AG04449 (cell line): Measurements from ENCODE around the gene ZNF860.
"Not testable (repeated sequence)": the region's sequence is repeated elsewhere in the genome, so short reads cannot be mapped to it uniquely, and the experiment has no call there.

Source experiments
- CTCF ChIA-PET: fragments of 350-600 bp; formaldehyde crosslinking; extraction: SDS; loops from one replicate; lab custom pipeline; 2021; ENCODE audit warnings: antibody characterized with exemption; lab: Yijun Ruan, JAX
- POLR2A ChIA-PET: fragments of 400-600, 350-600 bp; formaldehyde crosslinking; extraction: SDS; loops from one replicate; lab custom pipeline; 2020; ENCODE audit warnings: antibody characterized with exemption, inconsistent platforms; lab: Yijun Ruan, JAX
- DNase-seq: peaks from one replicate; pipeline ENCODE4 v3.0.0-alpha.2; 2010; ENCODE audit warnings: low read depth, low spot score
- H3K4me3 ChIP-seq: 2 replicates; pipeline ENCODE4 v1.5.1; 2011; ENCODE audit warnings: low read depth, mild to moderate bottlenecking, control low read depth, low read length
- TF ChIP-seq, protein P1 (sequence below): IDR thresholded peaks from one replicate; pipeline ENCODE4 v1.5.1; 2011; ENCODE audit warnings: mild to moderate bottlenecking, moderate library complexity, low read length, control low read depth, inconsistent platforms; ENCODE audit not compliant: insufficient read depth; ENCODE audit errors: missing control alignments

Gene ZNF860

DNA sequence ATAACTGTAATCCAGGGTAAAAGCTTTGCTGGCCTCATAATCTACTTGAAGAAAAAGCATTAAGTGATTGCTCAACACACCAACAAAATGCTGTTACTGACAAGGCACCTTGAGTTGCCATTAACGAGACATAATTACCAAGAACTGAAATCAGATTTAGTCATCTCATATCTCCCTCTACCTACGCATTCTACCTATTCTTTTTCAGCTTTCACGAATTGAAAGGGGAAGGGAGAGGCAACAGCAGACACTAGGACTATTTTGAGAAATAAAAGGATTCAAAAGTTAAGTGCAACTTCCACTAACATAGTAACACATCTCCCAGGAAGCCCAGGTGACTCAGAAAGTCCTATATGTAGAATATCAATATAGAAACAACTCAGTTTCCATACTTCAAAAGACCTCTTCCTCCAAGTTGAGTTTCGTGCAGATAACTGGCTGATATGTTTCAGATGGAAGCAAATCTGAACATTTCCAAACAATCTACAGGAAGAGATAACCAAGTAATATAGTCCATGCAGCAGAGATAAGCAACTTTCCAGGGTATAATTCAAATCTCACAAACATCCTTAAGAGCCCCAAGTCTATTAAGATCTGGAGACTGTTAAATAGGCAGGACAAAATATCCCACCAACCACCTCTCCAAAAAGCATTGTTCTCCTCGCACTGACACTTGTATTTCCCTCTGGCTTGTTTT, 2.4 kb upstream of the ZNF860 start:
- POLR2A ChIA-PET = no interaction called here
- no peak for DNase-seq
- CTCF ChIA-PET = no interaction called here
- no peak overlapping the region for H3K4me3 ChIP-seq
- TF ChIP-seq, protein P1, sequence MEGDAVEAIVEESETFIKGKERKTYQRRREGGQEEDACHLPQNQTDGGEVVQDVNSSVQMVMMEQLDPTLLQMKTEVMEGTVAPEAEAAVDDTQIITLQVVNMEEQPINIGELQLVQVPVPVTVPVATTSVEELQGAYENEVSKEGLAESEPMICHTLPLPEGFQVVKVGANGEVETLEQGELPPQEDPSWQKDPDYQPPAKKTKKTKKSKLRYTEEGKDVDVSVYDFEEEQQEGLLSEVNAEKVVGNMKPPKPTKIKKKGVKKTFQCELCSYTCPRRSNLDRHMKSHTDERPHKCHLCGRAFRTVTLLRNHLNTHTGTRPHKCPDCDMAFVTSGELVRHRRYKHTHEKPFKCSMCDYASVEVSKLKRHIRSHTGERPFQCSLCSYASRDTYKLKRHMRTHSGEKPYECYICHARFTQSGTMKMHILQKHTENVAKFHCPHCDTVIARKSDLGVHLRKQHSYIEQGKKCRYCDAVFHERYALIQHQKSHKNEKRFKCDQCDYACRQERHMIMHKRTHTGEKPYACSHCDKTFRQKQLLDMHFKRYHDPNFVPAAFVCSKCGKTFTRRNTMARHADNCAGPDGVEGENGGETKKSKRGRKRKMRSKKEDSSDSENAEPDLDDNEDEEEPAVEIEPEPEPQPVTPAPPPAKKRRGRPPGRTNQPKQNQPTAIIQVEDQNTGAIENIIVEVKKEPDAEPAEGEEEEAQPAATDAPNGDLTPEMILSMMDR = no peak

DNA sequence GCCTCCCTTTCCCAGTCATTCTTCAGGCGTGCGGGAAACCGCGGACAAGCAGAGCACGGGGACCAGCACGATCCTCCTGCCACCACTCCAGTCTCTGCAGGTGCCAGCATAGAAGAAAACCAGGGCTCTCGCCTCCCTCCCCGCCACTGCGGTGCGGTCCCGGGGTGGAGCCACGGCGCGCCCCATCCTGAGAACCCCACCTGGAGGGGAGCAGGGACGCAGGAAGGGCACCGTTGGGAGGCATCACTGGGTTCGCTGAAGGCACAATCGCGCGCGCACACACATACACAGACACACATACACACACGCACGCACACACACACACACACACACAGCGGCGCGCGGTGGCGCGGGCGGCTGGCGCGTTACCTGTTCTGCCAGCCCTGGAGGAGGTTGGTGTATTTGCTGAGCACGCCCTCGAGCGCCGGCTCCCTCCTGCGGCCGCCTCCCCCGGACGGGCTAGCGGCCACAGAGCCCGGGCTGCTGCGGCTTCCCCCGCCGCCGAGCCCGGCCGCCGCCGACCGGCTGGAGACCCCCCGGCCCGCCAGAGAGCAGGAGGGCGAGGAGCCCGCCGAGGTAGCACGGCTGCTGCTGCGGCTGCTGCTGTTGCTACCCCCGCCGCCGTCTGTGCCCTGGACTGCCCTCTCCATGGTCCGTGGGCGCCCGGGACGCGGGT, 882 bp upstream of the ZNF860 start:
- CTCF ChIA-PET = no interaction called here
- TF ChIP-seq, protein P1 = no peak
- DNase-seq = no peak
- POLR2A ChIA-PET = interaction anchor here (0.9 to 1.3 kb wide), 2 partner anchors 20 to 448 kb away, joined by 3 to 5 read pairs; partner anchors contain the start of gene STT3B
- H3K4me3 ChIP-seq = peak overlapping the region; percentile 70

DNA sequence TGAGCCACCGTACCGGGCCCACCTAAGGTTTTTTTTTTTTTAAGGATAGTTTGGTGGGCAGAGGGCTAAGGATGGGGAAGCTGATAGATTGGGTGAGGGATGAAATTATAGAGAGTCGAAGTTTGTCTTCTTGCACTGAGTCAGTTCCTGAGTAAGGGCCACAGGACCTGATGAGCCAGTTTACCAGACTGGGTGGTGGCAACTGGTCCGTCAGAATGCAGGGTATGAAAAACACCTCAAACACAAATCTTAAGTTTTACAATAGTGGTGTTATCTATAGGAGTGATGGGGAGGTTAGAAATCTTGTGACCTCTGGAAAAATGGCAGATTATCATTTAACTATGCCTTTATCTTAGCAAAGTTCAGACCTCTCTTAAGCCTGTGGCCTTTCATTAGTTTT, 2.8 kb downstream of the ZNF860 start:
- POLR2A ChIA-PET = no interaction called here
- TF ChIP-seq, protein P1 = no peak
- H3K4me3 ChIP-seq = no peak overlapping the region
- CTCF ChIA-PET = interaction anchor here (1.8 kb wide), 1 partner anchor 35 kb away, joined by 6 read pairs; no protein-coding TSS in a partner anchor
- DNase-seq = no peak

DNA sequence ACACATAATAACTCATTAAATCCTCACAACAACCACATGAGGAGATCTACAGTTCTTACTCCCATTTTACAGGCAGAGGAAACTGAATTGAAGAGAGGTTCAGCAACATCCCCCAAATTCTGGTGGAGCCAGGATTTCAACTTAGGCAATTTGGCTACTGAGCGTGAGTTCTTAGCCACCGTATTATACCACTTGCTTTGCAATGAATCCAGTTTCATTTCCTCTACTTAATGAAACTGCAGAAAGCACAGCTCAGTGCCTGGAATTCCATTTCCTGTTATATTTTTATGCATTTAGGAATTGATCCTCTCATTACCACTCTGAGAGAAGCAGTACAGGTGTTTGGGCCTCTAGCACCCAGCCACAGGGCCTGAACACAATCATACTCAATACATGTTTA, 4.3 kb downstream of the ZNF860 start:
- POLR2A ChIA-PET = no interaction called here
- DNase-seq = no peak
- no peak overlapping the region for H3K4me3 ChIP-seq
- TF ChIP-seq, protein P1 = no peak
- CTCF ChIA-PET = interaction anchor here (1.8 kb wide), 1 partner anchor 33 kb away, joined by 6 read pairs; no protein-coding TSS in a partner anchor

DNA sequence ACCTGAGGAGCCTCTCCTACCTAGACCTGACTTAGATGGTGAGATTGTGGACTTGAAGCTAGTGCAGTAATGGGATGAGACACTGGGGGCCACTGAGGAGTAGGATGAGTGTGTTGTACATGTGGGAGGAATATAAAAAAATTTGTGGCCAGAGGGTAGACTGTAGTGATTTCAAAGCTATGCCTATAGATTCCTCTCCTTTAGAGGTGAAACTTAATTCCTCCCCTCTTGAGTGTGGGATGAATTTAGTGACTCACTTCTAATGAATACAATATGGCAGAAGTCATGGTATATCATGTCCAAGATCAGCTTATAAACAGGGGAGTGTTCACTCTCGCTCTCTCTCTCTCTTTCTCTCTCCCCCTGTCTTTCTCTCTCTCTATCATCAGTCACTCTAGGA, 6.7 kb downstream of the ZNF860 start:
- POLR2A ChIA-PET = no interaction called here
- TF ChIP-seq, protein P1 = no peak
- H3K4me3 ChIP-seq = no peak overlapping the region
- CTCF ChIA-PET = no interaction called here
- no peak for DNase-seq

DNA sequence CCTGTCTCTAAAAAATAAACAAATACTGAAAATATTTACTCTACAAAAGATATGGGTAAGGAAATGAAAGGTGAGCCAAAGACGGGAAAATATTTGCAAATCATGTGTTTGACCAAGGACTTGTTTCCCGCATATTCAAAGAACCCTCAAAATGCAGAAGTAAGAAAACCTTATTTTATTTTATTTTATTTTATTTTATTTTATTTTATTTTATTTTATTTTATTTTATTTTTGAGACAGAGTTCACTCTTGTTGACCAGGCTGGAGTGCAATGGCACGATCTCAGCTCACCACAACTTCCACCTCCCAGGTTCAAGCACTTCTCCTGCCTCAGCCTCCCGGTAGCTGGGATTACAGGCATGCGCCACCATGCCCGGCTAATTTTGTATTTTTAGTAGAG, 11.4 kb downstream of the ZNF860 start:
- H3K4me3 ChIP-seq, DNase-seq, CTCF ChIA-PET: not testable (repeated sequence)
- POLR2A ChIA-PET = interaction anchor here (0.7 kb wide), 1 partner anchor 99 kb away, joined by 3 read pairs; no protein-coding TSS in a partner anchor
